ENCODE measurements around the gene TSPAN9. TPM values are rescaled to one million over a fixed set of nuclear protein-coding genes. Genes with fewer than 3 reads are reported as not detected.

TSPAN9 gene
- total RNA-seq, 1 donor from 2014 or later = 23.8 TPM

DNA sequence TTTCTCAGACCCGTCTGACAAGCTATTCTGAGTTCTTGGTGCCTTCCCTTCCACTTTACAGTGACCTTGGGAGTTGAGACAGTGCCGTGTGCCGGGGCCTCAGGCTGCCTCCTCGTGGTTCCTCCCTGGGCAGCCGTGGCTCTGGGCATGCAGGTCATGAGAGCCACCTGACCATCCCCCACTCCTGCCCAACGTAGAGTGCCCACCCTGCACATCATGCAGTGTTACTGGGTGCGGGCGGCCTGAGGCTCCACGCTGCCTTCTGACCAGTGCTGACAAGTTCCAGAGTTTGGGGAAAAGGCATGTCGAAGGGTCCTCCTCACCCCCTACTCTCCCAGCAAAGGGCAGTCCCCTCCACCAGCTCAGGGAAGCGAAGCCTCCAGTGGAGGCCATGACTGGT lies 190.5 kb downstream of the TSPAN9 start:
- Mint-ChIP-seq H3K27ac (ENCODE audit: unreplicated experiment) (no peak overlapping the region), H3K4me1 (peaks cover 16% of the 10 kb centered on the region), H3K36me3 (ENCODE audit: low read depth) (no peaks in the 10 kb centered on the region), H3K9me3 (no peaks in the 10 kb centered on the region), H3K4me3 (no peak overlapping the region), H3K27me3 (ENCODE audit: low read depth) (no peaks in the 10 kb centered on the region)
- no peak for TF ChIP-seq CTCF (conservative IDR thresholded peaks at IDR 0.05)
- no peak for DNase-seq (ENCODE audit: low read depth, low spot score)

DNA sequence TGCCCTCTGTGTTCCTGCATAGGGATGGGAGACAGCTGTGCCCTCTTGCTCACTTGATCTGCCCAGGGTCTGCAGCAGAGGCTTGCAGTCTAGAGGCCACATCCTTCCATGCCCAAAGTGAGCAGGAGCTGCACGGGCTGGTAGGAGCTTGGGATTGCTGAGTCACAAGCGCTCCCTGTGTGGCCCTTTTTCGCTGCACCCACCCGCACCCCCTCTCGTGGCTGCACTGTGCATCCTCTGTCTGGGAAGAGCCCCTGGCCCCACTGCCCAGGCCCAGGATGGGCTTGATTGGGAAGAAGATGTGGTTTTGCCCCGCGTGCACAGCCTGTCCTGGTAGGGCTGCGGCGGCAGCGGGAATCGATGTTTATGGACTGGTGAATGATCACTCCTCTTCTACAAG lies 192.4 kb downstream of the TSPAN9 start:
- H3K4me1 Mint-ChIP-seq = peaks cover 12% of the 10 kb centered on the region
- no peaks in the 10 kb centered on the region for H3K27me3 Mint-ChIP-seq (ENCODE audit: low read depth)
- TF ChIP-seq CTCF (conservative IDR thresholded peaks at IDR 0.05) = no peak
- H3K36me3 Mint-ChIP-seq (ENCODE audit: low read depth) = no peaks in the 10 kb centered on the region
- H3K4me3 Mint-ChIP-seq = no peak overlapping the region
- H3K27ac Mint-ChIP-seq (ENCODE audit: unreplicated experiment) = no peak overlapping the region
- DNase-seq (ENCODE audit: low read depth, low spot score) = no peak
- H3K9me3 Mint-ChIP-seq = no peaks in the 10 kb centered on the region

DNA sequence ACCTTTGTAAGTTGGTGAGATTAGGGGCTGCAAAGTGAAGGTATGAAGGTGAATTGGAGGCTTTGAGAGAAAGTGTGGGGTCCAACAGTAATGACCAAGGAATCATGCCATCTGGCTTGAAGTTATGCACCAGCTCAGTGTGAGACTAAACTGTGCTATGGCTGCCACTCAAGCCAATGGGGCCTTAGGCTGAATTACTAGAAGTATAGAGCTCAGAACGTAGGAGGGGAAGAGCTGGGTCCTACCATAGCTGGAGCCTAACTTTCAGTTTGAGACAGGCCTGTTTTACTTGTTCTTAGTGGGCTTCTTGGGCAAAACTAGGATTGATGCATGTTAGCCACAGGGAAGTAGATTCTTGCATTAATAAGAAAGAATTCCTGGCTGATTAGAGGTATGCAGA lies 194.0 kb downstream of the TSPAN9 start:
- H3K4me3 Mint-ChIP-seq = no peak overlapping the region
- TF ChIP-seq CTCF (conservative IDR thresholded peaks at IDR 0.05) = no peak
- no peaks in the 10 kb centered on the region for H3K27me3 Mint-ChIP-seq (ENCODE audit: low read depth)
- DNase-seq (ENCODE audit: low read depth, low spot score) = no peak
- peaks cover 12% of the 10 kb centered on the region for H3K4me1 Mint-ChIP-seq
- no peaks in the 10 kb centered on the region for H3K9me3 Mint-ChIP-seq
- no peaks in the 10 kb centered on the region for H3K36me3 Mint-ChIP-seq (ENCODE audit: low read depth)
- H3K27ac Mint-ChIP-seq (ENCODE audit: unreplicated experiment) = no peak overlapping the region

- no peak overlapping the region for H3K27ac Mint-ChIP-seq (ENCODE audit: unreplicated experiment)
- TF ChIP-seq CTCF (conservative IDR thresholded peaks at IDR 0.05) = no peak
These were observed 194.5 kb downstream of the TSPAN9 start for GRCh38 chr12:3271639-3272038.

GRCh38 chr12:3272958-3273357 lies 195.8 kb downstream of the TSPAN9 start:
- no peaks in the 10 kb centered on the region for H3K27me3 Mint-ChIP-seq (ENCODE audit: low read depth)
- DNase-seq (ENCODE audit: low read depth, low spot score) = no peak
- no peak for TF ChIP-seq CTCF (conservative IDR thresholded peaks at IDR 0.05)
- H3K9me3 Mint-ChIP-seq = no peaks in the 10 kb centered on the region
- H3K36me3 Mint-ChIP-seq (ENCODE audit: low read depth) = no peaks in the 10 kb centered on the region
- peaks cover 12% of the 10 kb centered on the region for H3K4me1 Mint-ChIP-seq
- peak overlapping the region; percentile 43 for H3K27ac Mint-ChIP-seq (ENCODE audit: unreplicated experiment)
- no peak overlapping the region for H3K4me3 Mint-ChIP-seq

More at GRCh38 chr12:3271639-3272038, 194.5 kb downstream of the TSPAN9 start:
- Mint-ChIP-seq H3K27me3 (ENCODE audit: low read depth) (no peaks in the 10 kb centered on the region), H3K4me1 (peaks cover 12% of the 10 kb centered on the region), H3K9me3 (no peaks in the 10 kb centered on the region), H3K4me3 (no peak overlapping the region), H3K36me3 (ENCODE audit: low read depth) (no peaks in the 10 kb centered on the region)
- no peak for DNase-seq (ENCODE audit: low read depth, low spot score)

- no peak overlapping the region for H3K27ac Mint-ChIP-seq (ENCODE audit: unreplicated experiment)
- no peak for TF ChIP-seq CTCF (conservative IDR thresholded peaks at IDR 0.05)
- DNase-seq (ENCODE audit: low read depth, low spot score) = no peak
- H3K4me3 Mint-ChIP-seq = no peak overlapping the region
- H3K36me3 Mint-ChIP-seq (ENCODE audit: low read depth) = no peaks in the 10 kb centered on the region
- H3K4me1 Mint-ChIP-seq = peaks cover 12% of the 10 kb centered on the region
- H3K9me3 Mint-ChIP-seq = no peaks in the 10 kb centered on the region
- no peaks in the 10 kb centered on the region for H3K27me3 Mint-ChIP-seq (ENCODE audit: low read depth)
These were observed 196.3 kb downstream of the TSPAN9 start for GRCh38 chr12:3273409-3273853.

All from neural crest cell (in vitro differentiated cells).